HepG2 (cell line): ENCODE results near the gene MYO18B. TPM values are rescaled to one million over a fixed set of nuclear protein-coding genes. Genes with fewer than 3 reads are reported as not detected.
A peak's percentile ranks its signal among the peaks of the same experiment; 100 is the strongest.

Experiments
- CEBPZ ChIP-seq: IDR thresholded peaks from 2 replicates; pipeline ENCODE4 v1.6.1; 2012; ENCODE audit warnings: low read length, improper control_type of control experiment
- CREB3 ChIP-seq: sonication (generic); formaldehyde crosslinking; IDR thresholded peaks from 2 replicates; pipeline ENCODE4 v1.5.0; 2020; ENCODE audit warnings: missing genetic modification reagents
- GLMP ChIP-seq: sonication (generic); formaldehyde crosslinking; IDR thresholded peaks from 2 replicates; pipeline ENCODE4 v1.9.0; 2021; ENCODE audit warnings: missing genetic modification reagents, mild to moderate bottlenecking, borderline replicate concordance
- JUND ChIP-seq: sonication (generic); formaldehyde crosslinking; IDR thresholded peaks from 2 replicates; pipeline ENCODE4 v1.8.0; 2022; ENCODE audit warnings: mild to moderate bottlenecking, missing genetic modification reagents
- KMT2A ChIP-seq: sonication (generic); formaldehyde crosslinking; IDR thresholded peaks from 2 replicates; pipeline ENCODE4 v1.4.0; 2020; ENCODE audit warnings: missing genetic modification reagents
- MZF1 ChIP-seq: sonication (generic); formaldehyde crosslinking; IDR thresholded peaks from 2 replicates; pipeline ENCODE4 v1.8.1; 2023; ENCODE audit warnings: mild to moderate bottlenecking, missing genetic modification reagents, borderline replicate concordance
- NFKBIZ ChIP-seq: IDR thresholded peaks from 2 replicates; pipeline ENCODE4 v1.6.1; 2018; ENCODE audit warnings: missing genetic modification reagents, missing compliant biosample characterization
- PAF1 ChIP-seq: IDR thresholded peaks from 2 replicates; pipeline ENCODE4 v1.6.1; 2016; ENCODE audit warnings: missing genetic modification reagents, missing compliant biosample characterization
- PCBP1 ChIP-seq: fragments of 200-400 bp; formaldehyde crosslinking; IDR thresholded peaks from 2 replicates; pipeline ENCODE4 v1.6.1; 2017; ENCODE audit warnings: mild to moderate bottlenecking, low read depth, low read length, borderline replicate concordance
- PHF5A ChIP-seq: IDR thresholded peaks from one replicate; pipeline ENCODE4 v1.6.1; 2018; ENCODE audit warnings: low read depth, missing genetic modification reagents; ENCODE audit not compliant: unreplicated experiment
- RFX1 ChIP-seq: fragments of 450-650 bp; IDR thresholded peaks from 2 replicates; pipeline ENCODE4 v1.6.1; 2017
- SNAPC4 ChIP-seq: sonication (generic); formaldehyde crosslinking; IDR thresholded peaks from 2 replicates; pipeline ENCODE4 v1.4.0; 2020; ENCODE audit warnings: mild to moderate bottlenecking, missing genetic modification reagents
- TCF7L2 ChIP-seq: IDR thresholded peaks from 2 replicates; pipeline ENCODE4 v1.6.1; 2011; ENCODE audit warnings: mild to moderate bottlenecking, low read depth, low read length, moderate library complexity
- YEATS4 ChIP-seq: sonication (generic); formaldehyde crosslinking; IDR thresholded peaks from 2 replicates; pipeline ENCODE4 v1.4.0; 2020; ENCODE audit warnings: missing genetic modification reagents, borderline replicate concordance
- ZEB1 ChIP-seq: IDR thresholded peaks from 2 replicates; pipeline ENCODE4 v1.6.1; 2012; ENCODE audit warnings: mild to moderate bottlenecking, low read depth, inconsistent platforms; ENCODE audit not compliant: insufficient replicate concordance
- ZFX ChIP-seq: sonication (generic); formaldehyde crosslinking; IDR thresholded peaks from 2 replicates; pipeline ENCODE4 v1.4.0; 2020; ENCODE audit warnings: mild to moderate bottlenecking, low read depth, missing genetic modification reagents, moderate library complexity
- ZMAT5 ChIP-seq: sonication (generic); formaldehyde crosslinking; IDR thresholded peaks from 2 replicates; pipeline ENCODE4 v1.5.0; 2020; ENCODE audit warnings: mild to moderate bottlenecking, low read depth, missing genetic modification reagents, borderline replicate concordance
- ZNF20 ChIP-seq: sonication (generic); formaldehyde crosslinking; IDR thresholded peaks from 2 replicates; pipeline ENCODE4 v1.4.0; 2020; ENCODE audit warnings: mild to moderate bottlenecking, moderate library complexity, missing genetic modification reagents
- ZNF317 ChIP-seq: sonication (generic); formaldehyde crosslinking; IDR thresholded peaks from 2 replicates; pipeline ENCODE4 v1.5.0; 2020; ENCODE audit warnings: mild to moderate bottlenecking, missing genetic modification reagents
- ZNF776 ChIP-seq: sonication (generic); formaldehyde crosslinking; IDR thresholded peaks from 2 replicates; pipeline ENCODE4 v1.4.0; 2020; ENCODE audit warnings: mild to moderate bottlenecking, missing genetic modification reagents
- ZNF839 ChIP-seq: sonication (generic); formaldehyde crosslinking; IDR thresholded peaks from 2 replicates; pipeline ENCODE4 v1.4.0; 2020; ENCODE audit warnings: missing genetic modification reagents, mild to moderate bottlenecking, borderline replicate concordance
- polyA plus RNA-seq, 8 experiments: library from polyadenylated mRNA; depleted of rRNA in 3 of 8; stranded (reverse) in 7 of 8; unstranded in 1 of 8; fragments of >200 nt; fragmentation: Illumina TruSeq in 4 of 8; extraction: Trizol in 4 of 8; gene quantifications; 2 replicates each; pipeline versions ENCODE4 v1.2.1 to v1.2.3, GENCODE V29; 2011 to 2016; ENCODE audit warnings: low read depth in 4 of 8, missing spikeins in 1 of 8, mixed read lengths in 1 of 8; ENCODE audit not compliant: insufficient read depth in 1 of 8
- total RNA-seq, 5 experiments: library from RNA; depleted of rRNA; stranded (reverse); fragments of >200 nt; fragmentation: Illumina TruSeq; extraction: Trizol; gene quantifications; 2 replicates each; pipeline ENCODE4 v1.2.3, GENCODE V29; 2016; ENCODE audit warnings: low read depth in 1 of 5

MYO18B gene
- total and polyA plus RNA-seq, 2 of the 13 experiments (the other 11 are each of a cell fraction or from before 2014, with no cell fraction given): 0.01 TPM; not detected in 1

- TF ChIP-seq YEATS4 (CRISPR knock-in tag) (no peak; the same call in 1 of the 2 replicates), PAF1 (no peak), ZNF20 (CRISPR knock-in tag) (no peak), ZMAT5 (CRISPR knock-in tag) (no peak), CREB3 (CRISPR knock-in tag) (no peak), ZNF776 (CRISPR knock-in tag) (no peak), ZEB1 (no peak), TCF7L2 (no peak), KMT2A (CRISPR knock-in tag) (no peak), MZF1 (CRISPR knock-in tag) (no peak), JUND (CRISPR knock-in tag) (no peak), PCBP1 (no peak), RFX1 (no peak), ZNF839 (CRISPR knock-in tag) (no peak), SNAPC4 (CRISPR knock-in tag) (no peak), NFKBIZ (CRISPR knock-in tag) (no peak; the same call in 1 of the 2 replicates), ZNF317 (CRISPR knock-in tag) (0 out of 2 replicates have a peak, but pooled peaks have one; percentile 35), PHF5A (CRISPR knock-in tag) (no peak), CEBPZ (no peak), ZFX (CRISPR knock-in tag) (no peak), GLMP (no peak)
Measured at GRCh38 chr22:25953919-25954318, 211.9 kb downstream of the MYO18B start (continued).
